GM12878 (cell line): Measurements from ENCODE around the gene MLPH.

Source experiments
- EP300 ChIP-seq, 2 experiments: fragments of 150-350 bp in 1 of 2; IDR thresholded peaks; 2 replicates each; pipeline ENCODE4 v1.6.1; 2011 to 2012; ENCODE audit warnings: low read depth in 2 of 2, low read length in 2 of 2, borderline replicate concordance in 1 of 2, improper control_type of control experiment in 1 of 2, inconsistent platforms in 1 of 2; ENCODE audit not compliant: control insufficient read depth in 1 of 2
- JUND ChIP-seq: IDR thresholded peaks from 2 replicates; pipeline ENCODE4 v1.6.1; 2012; ENCODE audit warnings: low read depth, mild to moderate bottlenecking, low read length, improper control_type of control experiment, moderate library complexity
- POLR2A ChIP-seq: IDR thresholded peaks from 2 replicates; pipeline ENCODE4 v1.6.1; 2011; ENCODE audit warnings: low read depth, mild to moderate bottlenecking, low read length
- TF ChIP-seq, protein P1 (sequence below), 3 experiments: IDR thresholded peaks in 2 of 3; conservative IDR thresholded peaks in 1 of 3; 2 replicates each; pipeline ENCODE4 v1.5.1; 2011; ENCODE audit warnings: low read depth in 3 of 3, low read length in 3 of 3, mild to moderate bottlenecking in 3 of 3, control low read depth in 2 of 3, moderate library complexity in 2 of 3, inconsistent platforms in 1 of 3, mixed read lengths in 1 of 3; ENCODE audit not compliant: control insufficient read depth in 2 of 3, insufficient read depth in 1 of 3; ENCODE audit errors: extremely low read depth in 1 of 3

DNA sequence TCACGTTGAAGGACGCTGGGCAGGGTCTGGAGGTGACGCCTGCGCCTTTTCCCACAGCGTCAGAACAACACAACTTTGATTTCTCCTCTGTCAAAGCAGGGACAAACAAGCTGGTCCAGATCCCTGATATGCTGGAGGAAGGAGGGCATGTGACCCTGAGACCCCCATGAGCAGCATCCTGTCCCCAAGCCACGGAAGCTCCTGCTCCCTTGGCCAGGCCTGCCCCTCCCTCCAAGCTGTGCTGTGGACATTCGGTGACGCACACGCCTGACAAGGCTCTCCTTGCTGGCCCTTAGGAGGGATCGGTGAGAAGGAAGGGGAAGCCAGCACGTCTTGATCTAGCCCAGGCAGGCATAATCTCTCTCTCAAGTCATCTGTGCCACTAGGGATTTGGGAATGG is 11.3 kb downstream of the MLPH start:
- TF ChIP-seq JUND (no peak), POLR2A (no peak), EP300 (IDR thresholded peaks at IDR 0.05; ENCODE audit: borderline replicate concordance in 1 of 2, control insufficient read depth in 1 of 2, low read depth in 2 of 2, low read length in 2 of 2) (no peak)
- TF ChIP-seq, protein P1, sequence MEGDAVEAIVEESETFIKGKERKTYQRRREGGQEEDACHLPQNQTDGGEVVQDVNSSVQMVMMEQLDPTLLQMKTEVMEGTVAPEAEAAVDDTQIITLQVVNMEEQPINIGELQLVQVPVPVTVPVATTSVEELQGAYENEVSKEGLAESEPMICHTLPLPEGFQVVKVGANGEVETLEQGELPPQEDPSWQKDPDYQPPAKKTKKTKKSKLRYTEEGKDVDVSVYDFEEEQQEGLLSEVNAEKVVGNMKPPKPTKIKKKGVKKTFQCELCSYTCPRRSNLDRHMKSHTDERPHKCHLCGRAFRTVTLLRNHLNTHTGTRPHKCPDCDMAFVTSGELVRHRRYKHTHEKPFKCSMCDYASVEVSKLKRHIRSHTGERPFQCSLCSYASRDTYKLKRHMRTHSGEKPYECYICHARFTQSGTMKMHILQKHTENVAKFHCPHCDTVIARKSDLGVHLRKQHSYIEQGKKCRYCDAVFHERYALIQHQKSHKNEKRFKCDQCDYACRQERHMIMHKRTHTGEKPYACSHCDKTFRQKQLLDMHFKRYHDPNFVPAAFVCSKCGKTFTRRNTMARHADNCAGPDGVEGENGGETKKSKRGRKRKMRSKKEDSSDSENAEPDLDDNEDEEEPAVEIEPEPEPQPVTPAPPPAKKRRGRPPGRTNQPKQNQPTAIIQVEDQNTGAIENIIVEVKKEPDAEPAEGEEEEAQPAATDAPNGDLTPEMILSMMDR (IDR thresholded peaks at IDR 0.05 in 2 of 3, conservative IDR thresholded peaks at IDR 0.05 in 1 of 3; ENCODE audit: control insufficient read depth in 2 of 3, extremely low read depth in 1 of 3, insufficient read depth in 1 of 3, low read depth in 3 of 3, low read length in 3 of 3): no peak
